Right lobe of liver (tissue), 4 donors: Measurements from ENCODE around the gene PADI4.

ENCODE experiments used
- POLR2A ChIP-seq: fragments of 450-650 bp; IDR thresholded peaks from one replicate; pipeline ENCODE4 v1.6.1; 2017; ENCODE audit warnings: antibody characterized with exemption, mild to moderate bottlenecking
- TF ChIP-seq, protein P1 (sequence below), 4 donors: fragments of 200-600 bp in 3 of 4; fragments of 450-650 bp in 1 of 4; IDR thresholded peaks; one replicate each; pipeline versions ENCODE4 v1.5.1 to v1.8.0; 2016 to 2022; ENCODE audit warnings: antibody characterized with exemption in 4 of 4, mild to moderate bottlenecking in 2 of 4
- donor health status: DM: no; HTN: no; CAD: no.
- donor health status: DM: no; HTN: no; CAD: no.
- donor health status: DM: no; HTN: yes; CAD: no.

DNA sequence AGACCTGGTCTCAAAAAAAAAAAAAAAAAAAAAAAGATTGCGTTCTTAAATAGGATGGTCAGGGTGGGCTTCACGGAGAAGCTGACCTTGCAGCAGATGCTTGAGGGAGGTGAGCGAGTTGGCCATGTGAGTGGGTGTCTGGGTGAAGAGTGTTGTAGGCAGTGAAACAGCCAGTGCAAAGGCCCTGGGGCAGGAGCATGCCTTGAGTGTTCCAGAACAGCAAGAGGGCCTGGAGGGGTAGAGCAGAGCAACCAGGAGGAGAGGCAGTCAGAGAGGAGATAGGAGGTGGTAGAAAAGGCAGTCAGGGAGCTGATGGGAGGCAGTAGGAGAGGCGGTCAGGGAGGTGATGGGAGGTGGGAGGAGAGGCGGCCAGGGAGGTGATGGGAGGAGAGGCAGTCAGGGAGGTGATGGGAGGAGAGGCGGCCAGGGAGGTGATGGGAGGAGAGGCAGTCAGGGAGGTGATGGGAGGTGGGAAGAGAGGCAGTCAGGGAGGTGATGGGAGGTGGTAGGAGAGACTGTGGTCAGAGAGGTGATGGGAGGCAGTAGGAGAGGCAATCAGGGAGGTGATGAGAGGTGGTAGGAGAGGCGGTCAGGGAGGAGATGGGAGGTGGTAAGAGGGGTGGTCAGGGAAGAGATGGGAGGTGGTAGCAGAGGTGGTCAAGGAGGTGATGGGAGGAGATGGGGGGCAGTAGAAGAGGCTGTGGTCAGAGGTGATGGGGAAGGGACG lies 43.8 kb downstream of the PADI4 start:
- TF ChIP-seq, protein P1, sequence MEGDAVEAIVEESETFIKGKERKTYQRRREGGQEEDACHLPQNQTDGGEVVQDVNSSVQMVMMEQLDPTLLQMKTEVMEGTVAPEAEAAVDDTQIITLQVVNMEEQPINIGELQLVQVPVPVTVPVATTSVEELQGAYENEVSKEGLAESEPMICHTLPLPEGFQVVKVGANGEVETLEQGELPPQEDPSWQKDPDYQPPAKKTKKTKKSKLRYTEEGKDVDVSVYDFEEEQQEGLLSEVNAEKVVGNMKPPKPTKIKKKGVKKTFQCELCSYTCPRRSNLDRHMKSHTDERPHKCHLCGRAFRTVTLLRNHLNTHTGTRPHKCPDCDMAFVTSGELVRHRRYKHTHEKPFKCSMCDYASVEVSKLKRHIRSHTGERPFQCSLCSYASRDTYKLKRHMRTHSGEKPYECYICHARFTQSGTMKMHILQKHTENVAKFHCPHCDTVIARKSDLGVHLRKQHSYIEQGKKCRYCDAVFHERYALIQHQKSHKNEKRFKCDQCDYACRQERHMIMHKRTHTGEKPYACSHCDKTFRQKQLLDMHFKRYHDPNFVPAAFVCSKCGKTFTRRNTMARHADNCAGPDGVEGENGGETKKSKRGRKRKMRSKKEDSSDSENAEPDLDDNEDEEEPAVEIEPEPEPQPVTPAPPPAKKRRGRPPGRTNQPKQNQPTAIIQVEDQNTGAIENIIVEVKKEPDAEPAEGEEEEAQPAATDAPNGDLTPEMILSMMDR (IDR thresholded peaks at IDR 0.05), result no peak
- TF ChIP-seq POLR2A, result no peak
